GM12878 (cell line): ENCODE results near the gene SHOC2. TPM values are rescaled to one million over a fixed set of nuclear protein-coding genes. Genes with fewer than 3 reads are reported as not detected.
A peak's percentile ranks its signal among the peaks of the same experiment; 100 is the strongest.

Source experiments
- ATAC-seq: fragments of 200-7000 bp; cut with Tn5 transposase; 3 replicates; pipeline ENCODE4 v1.9.1; 2020; ENCODE audit warnings: mild to moderate bottlenecking, moderate library complexity
- BruUV-seq: library from RNA; stranded (reverse); fragments of 400-500 nt; replicated peaks from 2 replicates; lab custom pipeline; 2021; lab: Mats Ljungman, UMichigan
- CTCF ChIA-PET: fragments of 300-600 bp; sonication (Branson Sonifier 250); formaldehyde crosslinking; extraction: SDS; loops from one replicate; lab custom pipeline; 2021; ENCODE audit warnings: inconsistent platforms; lab: Yijun Ruan, JAX
- POLR2A ChIA-PET: fragments of 350-600 bp; formaldehyde crosslinking; extraction: SDS; loops from one replicate; lab custom pipeline; 2021; ENCODE audit warnings: inconsistent platforms; lab: Charles Lee
- RAD21 ChIA-PET: fragments of 300-600 bp; sonication (Branson Sonifier 250); formaldehyde crosslinking; loops from one replicate; lab custom pipeline; 2023; ENCODE audit warnings: antibody characterized with exemption; ENCODE audit not compliant: unreplicated experiment; lab: Charles Lee
- SMC1A ChIA-PET: fragments of 300-600 bp; sonication (Branson Sonifier 250); formaldehyde crosslinking; loops from one replicate; lab custom pipeline; 2023; ENCODE audit not compliant: unreplicated experiment, uncharacterized antibody; lab: Charles Lee
- DNase-seq: peaks from one replicate; pipeline ENCODE4 v3.0.0-alpha.2; 2011; ENCODE audit warnings: low read depth, low spot score
- FAIRE-seq: peaks from 3 replicates; lab custom pipeline; 2011; peaks lifted over from hg19 to GRCh38; lab: Jason Lieb, UNC
- H2AFZ ChIP-seq: 2 replicates; pipeline ENCODE4 v1.6.0; 2011; ENCODE audit warnings: low read depth, low read length, control low read depth; ENCODE audit not compliant: control insufficient read depth
- H3K27ac ChIP-seq: 2 replicates; pipeline ENCODE4 v1.5.1; 2011; ENCODE audit warnings: control low read depth; ENCODE audit not compliant: control insufficient read depth, insufficient read depth
- H3K27me3 ChIP-seq, 2 experiments: replicated peaks in 1 of 2; 2 replicates each; pipeline versions ENCODE4 v1.6.0 to v1.6.1; 2011; ENCODE audit warnings: low read length in 1 of 2; ENCODE audit not compliant: control insufficient read depth in 2 of 2, insufficient read depth in 2 of 2
- H3K36me3 ChIP-seq, 2 experiments: 2 replicates each; pipeline ENCODE4 v1.5.1; 2011; ENCODE audit warnings: low read length in 1 of 2; ENCODE audit not compliant: control insufficient read depth in 2 of 2, insufficient read depth in 2 of 2
- H3K4me1 ChIP-seq: 2 replicates; pipeline ENCODE4 v1.6.1; 2011; ENCODE audit warnings: mild to moderate bottlenecking, low read length, moderate library complexity, mixed read lengths; ENCODE audit not compliant: control insufficient read depth, insufficient read depth
- H3K4me2 ChIP-seq: 2 replicates; pipeline ENCODE4 v1.6.0; 2011; ENCODE audit warnings: control low read depth; ENCODE audit not compliant: control insufficient read depth, insufficient read depth
- H3K4me3 ChIP-seq: fragments of 200-600 bp; sonication (generic); 2 replicates; pipeline ENCODE4 v1.5.1; 2016
- H3K79me2 ChIP-seq: 2 replicates; pipeline ENCODE4 v1.6.0; 2011; ENCODE audit warnings: low read length; ENCODE audit not compliant: control insufficient read depth, insufficient read depth
- H3K9ac ChIP-seq: 2 replicates; pipeline ENCODE4 v1.8.0; 2011; ENCODE audit warnings: low read length, control low read depth, mixed read lengths; ENCODE audit not compliant: control insufficient read depth, insufficient read depth
- H3K9me3 ChIP-seq: replicated peaks from 3 replicates; pipeline ENCODE4 v1.5.1; 2011; ENCODE audit warnings: mild to moderate bottlenecking, low read length; ENCODE audit not compliant: control insufficient read depth, insufficient read depth
- H4K20me1 ChIP-seq: 2 replicates; pipeline ENCODE4 v1.6.0; 2011; ENCODE audit not compliant: control insufficient read depth, insufficient read depth
- ATF7 ChIP-seq: fragments of 450-650 bp; IDR thresholded peaks from 2 replicates; pipeline ENCODE4 v1.6.1; 2016; ENCODE audit warnings: low read depth, mild to moderate bottlenecking
- CBFB ChIP-seq: IDR thresholded peaks from 2 replicates; pipeline ENCODE4 v1.6.1; 2016; ENCODE audit warnings: antibody characterized with exemption, low read depth
- FOXM1 ChIP-seq: IDR thresholded peaks from 2 replicates; pipeline ENCODE4 v1.6.1; 2012; ENCODE audit warnings: low read depth, mild to moderate bottlenecking, inconsistent platforms, low read length, moderate library complexity
- HDGF ChIP-seq: fragments of 450-650 bp; IDR thresholded peaks from 2 replicates; pipeline ENCODE4 v1.6.1; 2016; ENCODE audit warnings: antibody characterized with exemption
- RB1 ChIP-seq: fragments of 450-650 bp; formaldehyde crosslinking; IDR thresholded peaks from 2 replicates; pipeline ENCODE4 v1.6.1; 2017; ENCODE audit warnings: mild to moderate bottlenecking, borderline replicate concordance
- RBBP5 ChIP-seq: fragments of 200-600 bp; sonication (generic); conservative IDR thresholded peaks from 2 replicates; pipeline ENCODE4 v1.6.1; 2016
- RFX5 ChIP-seq: IDR thresholded peaks from 2 replicates; pipeline ENCODE4 v1.6.1; 2011; ENCODE audit warnings: low read depth, low read length, improper control_type of control experiment
- RUNX3 ChIP-seq: IDR thresholded peaks from 2 replicates; pipeline ENCODE4 v1.6.1; 2012; ENCODE audit warnings: low read length, inconsistent platforms
- SREBF2 ChIP-seq: IDR thresholded peaks from 2 replicates; pipeline ENCODE4 v1.6.1; 2012; ENCODE audit warnings: mild to moderate bottlenecking, low read length
- ZBED1 ChIP-seq: IDR thresholded peaks from 2 replicates; pipeline ENCODE4 v1.6.1; 2016; ENCODE audit warnings: borderline replicate concordance
- ZNF24 ChIP-seq: fragments of 450-650 bp; IDR thresholded peaks from 2 replicates; pipeline ENCODE4 v1.6.1; 2017; ENCODE audit warnings: antibody characterized with exemption, mild to moderate bottlenecking
- WGBS: methylation state at CpG from one replicate; pipeline ENCODE4 v1.1.6; 2016; ENCODE audit warnings: low lambda C conversion rate; ENCODE audit not compliant: insufficient replicate concordance, insufficient coverage; ENCODE audit errors: missing lambda C conversion rate; 5-methylcytosine and 5-hydroxymethylcytosine counted together
- in situ Hi-C: fragments of 300-500 bp; cut with MboI; formaldehyde crosslinking; loops from 9 replicates; pipeline ENCODE4 v1.14.3; 2018; ENCODE audit warnings: mixed read lengths
- intact Hi-C: fragments of 100-400 bp; cut with micrococcal nuclease; formaldehyde crosslinking; loops from one replicate; pipeline ENCODE4 v1.14.2; 2022; ENCODE audit not compliant: unreplicated experiment
- polyA plus RNA-seq, 11 experiments: library from polyadenylated mRNA; depleted of rRNA in 4 of 11; unstranded in 6 of 11; stranded (reverse) in 5 of 11; fragments of >200 nt; fragmentation: Nextera tagmentation in 4 of 11; fragmentation: Illumina TruSeq in 1 of 11; extraction: Ambion mirVana in 4 of 11; extraction: Trizol in 1 of 11; gene quantifications; 1 replicate in 1 of 11; 2 replicates in 10 of 11; pipeline versions ENCODE4 v1.2.1 to v1.2.3, GENCODE V29; 2011 to 2016; ENCODE audit warnings: inconsistent platforms in 2 of 11, missing spikeins in 2 of 11, low read depth in 1 of 11
- total RNA-seq, 4 experiments: library from RNA; depleted of rRNA in 3 of 4; stranded (reverse); fragments of >200 nt in 3 of 4; fragmentation: Illumina TruSeq in 1 of 4; extraction: Trizol in 1 of 4; gene quantifications; 2 replicates each; pipeline versions ENCODE4 v1.2.1 to v1.2.3, GENCODE V29; 2013 to 2021
- TF ChIP-seq, protein P1 (sequence below): fragments of 450-650 bp; IDR thresholded peaks from 2 replicates; pipeline ENCODE4 v1.6.1; 2014; ENCODE audit warnings: mild to moderate bottlenecking
- TF ChIP-seq, protein P2 (sequence below): IDR thresholded peaks from 2 replicates; pipeline ENCODE4 v1.6.1; 2011; ENCODE audit warnings: mild to moderate bottlenecking, low read depth, low read length, moderate library complexity; ENCODE audit not compliant: insufficient replicate concordance
- TF ChIP-seq, protein P3 (sequence below): fragments of 450-650 bp; formaldehyde crosslinking; IDR thresholded peaks from 2 replicates; pipeline ENCODE4 v1.5.0; 2022; ENCODE audit warnings: mild to moderate bottlenecking, missing genetic modification characterization
- TF ChIP-seq, protein P4 (sequence below): fragments of 450-650 bp; IDR thresholded peaks from 2 replicates; pipeline ENCODE4 v1.6.1; 2016; ENCODE audit warnings: mild to moderate bottlenecking

The SHOC2 gene
- total and polyA plus RNA-seq, 10 of the 15 experiments (the other 5 are each of a cell fraction or from before 2014, with no cell fraction given): 24.8 to 65.3 (median 42.6) TPM

DNA sequence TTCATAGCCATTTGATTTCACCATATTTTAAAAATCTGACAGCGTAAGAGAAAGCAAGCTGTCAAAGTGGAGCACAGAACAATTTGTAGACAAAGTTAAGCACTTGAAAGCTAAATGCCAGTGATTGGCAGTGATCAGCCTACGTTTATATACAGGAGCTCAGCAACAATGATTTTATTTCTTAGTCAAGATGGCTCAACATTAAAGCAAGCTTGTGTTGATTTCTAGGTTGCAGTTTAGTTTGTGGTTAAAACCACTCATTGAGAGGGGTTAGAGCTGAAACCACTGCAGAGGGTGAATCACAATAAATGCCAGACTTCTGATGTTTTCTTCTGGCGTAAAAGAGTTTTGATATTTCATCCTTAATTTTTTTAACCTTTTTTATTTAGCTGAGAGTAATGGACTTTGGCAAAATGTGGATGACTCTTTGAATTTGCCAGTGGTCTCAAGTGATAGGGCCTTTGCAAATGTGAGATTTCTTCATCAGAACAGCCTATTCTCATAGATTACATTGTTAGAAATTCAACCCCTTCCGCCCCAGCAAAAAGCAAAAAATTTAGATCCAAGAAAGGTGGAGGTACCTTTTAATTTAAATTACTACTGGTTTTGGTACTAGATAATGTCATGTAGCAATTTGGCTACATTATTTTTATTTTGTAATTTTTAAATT lies 73.8 kb downstream of the SHOC2 start:
- WGBS: 81% methylated on average over 4 of the region's 4 CpGs
- H3K36me3 ChIP-seq: peaks cover 3 to 22% of the 10 kb centered on the region in 2 experiments; a peak in 3 of 4 replicates
- H3K9ac ChIP-seq: no peak overlapping the region
- no TSS peak for BruUV-seq
- ATAC-seq (peak; percentile 85), FAIRE-seq (no peak), DNase-seq (peak; percentile 13)
- intact Hi-C loops (loop anchor here (5.0 kb wide), 1 partner anchor 71 kb away; no protein-coding TSS in a partner anchor), in situ Hi-C loops (no loop called here)
- H3K27ac ChIP-seq: peak overlapping the region; percentile 51; the same call in 1 of the 2 replicates
- H2AFZ ChIP-seq: no peak overlapping the region
- H3K4me2 ChIP-seq: peak overlapping the region; percentile 56
- ChIA-PET CTCF (interaction anchor here (1.2 to 1.6 kb wide), 2 partner anchors 10 to 69 kb away, joined by 3 to 5 read pairs; no protein-coding TSS in a partner anchor), SMC1A (interaction anchor here (0.6 to 2.1 kb wide), 9 partner anchors 9 to 219 kb away, joined by 3 to 15 read pairs (median 3); no protein-coding TSS in a partner anchor), POLR2A (interaction anchor here (1.2 to 1.5 kb wide), 2 partner anchors 14 to 74 kb away, joined by 3 read pairs; partner anchors contain the start of genes BBIP1 and SHOC2), RAD21 (interaction anchor here (0.6 to 1.2 kb wide), 3 partner anchors 63 to 189 kb away, joined by 3 to 5 read pairs (median 4); no protein-coding TSS in a partner anchor)
- H3K4me3 ChIP-seq: no peak overlapping the region
- peaks cover 11% of the 10 kb centered on the region for H3K4me1 ChIP-seq
- TF ChIP-seq, protein P1, sequence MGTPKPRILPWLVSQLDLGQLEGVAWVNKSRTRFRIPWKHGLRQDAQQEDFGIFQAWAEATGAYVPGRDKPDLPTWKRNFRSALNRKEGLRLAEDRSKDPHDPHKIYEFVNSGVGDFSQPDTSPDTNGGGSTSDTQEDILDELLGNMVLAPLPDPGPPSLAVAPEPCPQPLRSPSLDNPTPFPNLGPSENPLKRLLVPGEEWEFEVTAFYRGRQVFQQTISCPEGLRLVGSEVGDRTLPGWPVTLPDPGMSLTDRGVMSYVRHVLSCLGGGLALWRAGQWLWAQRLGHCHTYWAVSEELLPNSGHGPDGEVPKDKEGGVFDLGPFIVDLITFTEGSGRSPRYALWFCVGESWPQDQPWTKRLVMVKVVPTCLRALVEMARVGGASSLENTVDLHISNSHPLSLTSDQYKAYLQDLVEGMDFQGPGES: no peak
- TF ChIP-seq, protein P2, sequence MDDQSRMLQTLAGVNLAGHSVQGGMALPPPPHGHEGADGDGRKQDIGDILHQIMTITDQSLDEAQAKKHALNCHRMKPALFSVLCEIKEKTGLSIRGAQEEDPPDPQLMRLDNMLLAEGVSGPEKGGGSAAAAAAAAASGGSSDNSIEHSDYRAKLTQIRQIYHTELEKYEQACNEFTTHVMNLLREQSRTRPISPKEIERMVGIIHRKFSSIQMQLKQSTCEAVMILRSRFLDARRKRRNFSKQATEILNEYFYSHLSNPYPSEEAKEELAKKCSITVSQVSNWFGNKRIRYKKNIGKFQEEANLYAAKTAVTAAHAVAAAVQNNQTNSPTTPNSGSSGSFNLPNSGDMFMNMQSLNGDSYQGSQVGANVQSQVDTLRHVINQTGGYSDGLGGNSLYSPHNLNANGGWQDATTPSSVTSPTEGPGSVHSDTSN: no peak
- TF ChIP-seq FOXM1 (no peak), RFX5 (no peak), RBBP5 (no peak), ATF7 (no peak), HDGF (no peak), RB1 (no peak), CBFB (0 out of 2 replicates have a peak, but pooled peaks have one; percentile 6), SREBF2 (no peak), ZNF24 (peak; percentile 31; the same call in 1 of the 2 replicates), ZBED1 (no peak), RUNX3 (peak; percentile 90)
- TF ChIP-seq, protein P3, sequence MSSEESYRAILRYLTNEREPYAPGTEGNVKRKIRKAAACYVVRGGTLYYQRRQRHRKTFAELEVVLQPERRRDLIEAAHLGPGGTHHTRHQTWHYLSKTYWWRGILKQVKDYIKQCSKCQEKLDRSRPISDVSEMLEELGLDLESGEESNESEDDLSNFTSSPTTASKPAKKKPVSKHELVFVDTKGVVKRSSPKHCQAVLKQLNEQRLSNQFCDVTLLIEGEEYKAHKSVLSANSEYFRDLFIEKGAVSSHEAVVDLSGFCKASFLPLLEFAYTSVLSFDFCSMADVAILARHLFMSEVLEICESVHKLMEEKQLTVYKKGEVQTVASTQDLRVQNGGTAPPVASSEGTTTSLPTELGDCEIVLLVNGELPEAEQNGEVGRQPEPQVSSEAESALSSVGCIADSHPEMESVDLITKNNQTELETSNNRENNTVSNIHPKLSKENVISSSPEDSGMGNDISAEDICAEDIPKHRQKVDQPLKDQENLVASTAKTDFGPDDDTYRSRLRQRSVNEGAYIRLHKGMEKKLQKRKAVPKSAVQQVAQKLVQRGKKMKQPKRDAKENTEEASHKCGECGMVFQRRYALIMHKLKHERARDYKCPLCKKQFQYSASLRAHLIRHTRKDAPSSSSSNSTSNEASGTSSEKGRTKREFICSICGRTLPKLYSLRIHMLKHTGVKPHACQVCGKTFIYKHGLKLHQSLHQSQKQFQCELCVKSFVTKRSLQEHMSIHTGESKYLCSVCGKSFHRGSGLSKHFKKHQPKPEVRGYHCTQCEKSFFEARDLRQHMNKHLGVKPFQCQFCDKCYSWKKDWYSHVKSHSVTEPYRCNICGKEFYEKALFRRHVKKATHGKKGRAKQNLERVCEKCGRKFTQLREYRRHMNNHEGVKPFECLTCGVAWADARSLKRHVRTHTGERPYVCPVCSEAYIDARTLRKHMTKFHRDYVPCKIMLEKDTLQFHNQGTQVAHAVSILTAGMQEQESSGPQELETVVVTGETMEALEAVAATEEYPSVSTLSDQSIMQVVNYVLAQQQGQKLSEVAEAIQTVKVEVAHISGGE (CRISPR knock-in tag): no peak
- TF ChIP-seq, protein P4, sequence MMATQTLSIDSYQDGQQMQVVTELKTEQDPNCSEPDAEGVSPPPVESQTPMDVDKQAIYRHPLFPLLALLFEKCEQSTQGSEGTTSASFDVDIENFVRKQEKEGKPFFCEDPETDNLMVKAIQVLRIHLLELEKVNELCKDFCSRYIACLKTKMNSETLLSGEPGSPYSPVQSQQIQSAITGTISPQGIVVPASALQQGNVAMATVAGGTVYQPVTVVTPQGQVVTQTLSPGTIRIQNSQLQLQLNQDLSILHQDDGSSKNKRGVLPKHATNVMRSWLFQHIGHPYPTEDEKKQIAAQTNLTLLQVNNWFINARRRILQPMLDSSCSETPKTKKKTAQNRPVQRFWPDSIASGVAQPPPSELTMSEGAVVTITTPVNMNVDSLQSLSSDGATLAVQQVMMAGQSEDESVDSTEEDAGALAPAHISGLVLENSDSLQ: peak; percentile 59; the same call in 1 of the 2 replicates
- H3K79me2 ChIP-seq: peaks cover 38% of the 10 kb centered on the region
- H3K27me3 ChIP-seq: no peaks in the 10 kb centered on the region
- H3K9me3 ChIP-seq: no peaks in the 10 kb centered on the region
- peaks cover 3% of the 10 kb centered on the region; the same call in 1 of the 2 replicates for H4K20me1 ChIP-seq
